Natural killer cell (primary cell): ENCODE results near the gene CDC45. TPM values are rescaled to one million over a fixed set of nuclear protein-coding genes. Genes with fewer than 3 reads are reported as not detected.

Experiments
- ATAC-seq, 3 donors: fragments of 150-1000 bp in 2 of 3; fragments of 200-7000 bp in 1 of 3; cut with Tn5 transposase; 1 replicate in 1 of 3; 2 replicates in 2 of 3; pipeline ENCODE4 v1.10.0; 2021; ENCODE audit warnings: mild to moderate bottlenecking in 2 of 3, moderate library complexity in 2 of 3
- DNase-seq, 2 donors: peaks; one replicate each; pipeline versions ENCODE4 v3.0.0 to v3.0.0-alpha.2; 2013 to 2021; ENCODE audit warnings: mixed read lengths in 1 of 2
- H3K27ac ChIP-seq: one replicate; pipeline ENCODE4 v1.5.1; 2013; ENCODE audit warnings: mild to moderate bottlenecking, low read length
- H3K27me3 ChIP-seq: one replicate; pipeline ENCODE4 v1.6.1; 2013; ENCODE audit warnings: low read length; ENCODE audit not compliant: control insufficient read depth, insufficient read depth
- H3K36me3 ChIP-seq: one replicate; pipeline ENCODE4 v1.6.1; 2013; ENCODE audit warnings: low read length; ENCODE audit not compliant: control insufficient read depth, insufficient read depth
- H3K4me1 ChIP-seq: one replicate; pipeline ENCODE4 v1.6.1; 2013; ENCODE audit warnings: low read length; ENCODE audit not compliant: control insufficient read depth, insufficient read depth
- H3K4me3 ChIP-seq: one replicate; pipeline ENCODE4 v1.5.1; 2013; ENCODE audit warnings: low read length
- H3K9me3 ChIP-seq: one replicate; pipeline ENCODE4 v1.6.1; 2013; ENCODE audit warnings: low read length; ENCODE audit not compliant: control insufficient read depth, insufficient read depth
- H3K27ac Mint-ChIP-seq, 2 donors: one replicate each; pipeline ENCODE4 v1.8.0; 2022; ENCODE audit warnings: mild to moderate bottlenecking in 2 of 2, mixed read lengths in 2 of 2, moderate library complexity in 1 of 2
- H3K27me3 Mint-ChIP-seq, 2 donors: one replicate each; pipeline ENCODE4 v1.8.0; 2022; ENCODE audit warnings: low read depth in 2 of 2, mixed read lengths in 2 of 2
- H3K36me3 Mint-ChIP-seq: one replicate; pipeline ENCODE4 v1.8.0; 2022; ENCODE audit warnings: mixed read lengths
- H3K4me1 Mint-ChIP-seq, 2 donors: one replicate each; pipeline ENCODE4 v1.8.0; 2022; ENCODE audit warnings: mixed read lengths in 2 of 2
- H3K4me3 Mint-ChIP-seq: one replicate; pipeline ENCODE4 v1.8.0; 2022; ENCODE audit warnings: mild to moderate bottlenecking, moderate library complexity, mixed read lengths
- H3K9me3 Mint-ChIP-seq, 2 donors: one replicate each; pipeline ENCODE4 v1.8.0; 2022; ENCODE audit warnings: mixed read lengths in 2 of 2
- CTCF ChIP-seq: fragments of 200-600 bp; IDR thresholded peaks from one replicate; pipeline ENCODE4 v1.8.0; 2022; ENCODE audit warnings: antibody characterized with exemption
- WGBS: methylation state at CpG from one replicate; pipeline ENCODE4 v1.1.7; 2013; ENCODE audit warnings: missing lambda C conversion rate; ENCODE audit not compliant: insufficient coverage; 5-methylcytosine and 5-hydroxymethylcytosine counted together
- intact Hi-C: fragments of 100-400 bp; cut with micrococcal nuclease; formaldehyde crosslinking; loops from one replicate; pipeline ENCODE4 v1.14.2; 2022
- total RNA-seq, 4 donors: library from RNA; stranded (reverse); fragments of 120-200 nt in 1 of 4; gene quantifications; one replicate each; pipeline versions ENCODE4 v1.2.3 to v1.2.4, GENCODE V29; 2013 to 2022

CDC45 gene
- total RNA-seq, 3 donors from 2014 or later (not counting 1 experiment from before 2014, with no cell fraction given) = 1.6 to 4.8 (median 3.3) TPM

DNA sequence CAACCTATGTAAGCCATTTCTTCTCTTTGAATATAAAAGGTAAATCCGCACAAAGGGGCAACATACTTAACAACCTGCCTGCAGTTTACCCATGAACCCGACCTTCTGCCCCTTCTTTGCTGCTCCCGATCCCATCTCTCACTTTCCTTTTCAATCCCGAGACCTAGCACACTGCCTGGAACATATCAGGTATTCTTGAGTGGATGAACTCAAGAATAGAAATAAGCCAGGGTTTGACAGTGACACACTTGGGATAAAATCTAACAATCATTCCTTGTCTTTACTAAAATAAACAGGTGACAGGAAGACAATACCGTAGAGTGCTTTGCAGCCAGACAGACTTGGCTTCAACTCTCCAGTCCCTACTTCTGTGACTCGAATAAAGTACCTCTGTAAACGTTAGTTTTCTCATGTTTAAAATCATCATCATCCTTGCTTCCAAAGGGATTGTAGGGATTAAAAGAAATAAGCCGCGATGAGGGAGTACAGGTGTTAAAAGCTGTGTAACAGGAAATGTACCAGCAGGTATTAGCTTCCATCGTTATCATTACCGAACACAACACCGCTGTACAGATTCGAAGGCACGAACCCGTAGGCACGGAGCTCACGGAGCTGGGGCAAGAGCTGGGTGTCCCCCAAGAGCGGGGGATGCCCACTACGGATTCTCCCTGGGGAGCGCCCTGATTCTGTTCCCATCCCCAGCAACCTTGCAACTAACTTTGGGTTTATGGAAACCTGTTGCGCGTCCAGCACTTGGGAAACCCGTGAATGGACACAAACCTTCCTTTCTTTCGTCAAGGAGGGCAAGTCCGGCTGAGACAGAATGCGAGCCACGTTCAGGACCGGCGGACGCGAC lies 1.4 kb upstream of the CDC45 start:
- Mint-ChIP-seq H3K27ac (peak overlapping the region; percentile 99), H3K4me3 (peak overlapping the region; percentile 83), H3K36me3 (no peaks in the 10 kb centered on the region), H3K4me1 (peaks cover 28 to 46% of the 10 kb centered on the region in 2 donors), H3K9me3 (no peaks in the 10 kb centered on the region), H3K27me3 (no peaks in the 10 kb centered on the region)
- H3K36me3 ChIP-seq = peaks cover 17% of the 10 kb centered on the region
- H3K4me1 ChIP-seq = peaks cover 15% of the 10 kb centered on the region
- ATAC-seq (no peak), DNase-seq (peak in 1 of 2 donors; percentile 61)
- intact Hi-C loops = loop anchor here (2.0 to 10.0 kb wide), 6 partner anchors 86 to 356 kb away; partner anchors contain the start of genes CLTCL1, DGCR2 and SLC25A1
- no peak for TF ChIP-seq CTCF
- 3% methylated on average over 30 of the region's 31 CpGs for WGBS
- no peaks in the 10 kb centered on the region for H3K9me3 ChIP-seq
- no peaks in the 10 kb centered on the region for H3K27me3 ChIP-seq
- peak overlapping the region; percentile 98 for H3K27ac ChIP-seq
- H3K4me3 ChIP-seq = peak overlapping the region; percentile 59

DNA sequence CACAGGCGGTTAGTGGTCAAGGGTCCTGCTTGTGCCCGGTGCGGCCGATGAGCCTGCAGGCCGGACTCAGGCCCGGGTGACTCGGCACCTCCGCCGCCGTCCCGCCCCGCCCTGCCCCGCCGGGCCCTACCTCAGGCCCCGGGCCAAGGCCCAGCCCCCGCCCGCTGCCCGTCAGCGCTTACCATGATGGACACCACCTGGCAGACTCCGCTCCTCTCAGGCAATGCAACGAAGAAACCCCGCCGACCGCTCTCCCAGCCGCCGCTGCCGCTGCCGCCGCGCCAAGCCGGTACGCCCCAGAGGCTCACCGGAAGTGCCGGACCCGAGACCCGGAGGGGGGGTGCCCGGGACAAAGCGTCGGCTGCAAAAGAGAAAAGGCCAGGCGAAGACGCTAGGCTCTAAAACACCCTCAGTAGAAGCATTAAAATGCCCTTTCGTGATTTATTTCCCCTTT lies 792 bp upstream of the CDC45 start, which contains the start of gene UFD1:
Gene UFD1 (minus strand): TSS at position 293 of the 454 bp plus-strand sequence. CDS start 108 bp downstream, at position 185.
- peak; percentile 51 to 66 (median 62) for ATAC-seq
- intact Hi-C loops = loop anchor here (1.0 to 10.0 kb wide), 9 partner anchors 47 to 357 kb away; partner anchors contain the start of genes CLTCL1, DGCR2, ESS2 and MRPL40

GRCh38 chr22:19480173-19480568 lies 451 bp downstream of the CDC45 start:
- intact Hi-C loops = no loop called here
- 2% methylated on average over 15 of the region's 15 CpGs for WGBS

More for the DNA sequence above, 792 bp upstream of the CDC45 start, which contains the start of gene UFD1:
- peak within 1 kb of the TSS; percentile 98 for H3K27ac ChIP-seq
- Mint-ChIP-seq H3K27me3 (no peaks in the 10 kb centered on the region), H3K4me3 (peak within 1 kb of the TSS; percentile 98), H3K9me3 (no peaks in the 10 kb centered on the region), H3K27ac (peak within 1 kb of the TSS; percentile 99), H3K36me3 (no peaks in the 10 kb centered on the region), H3K4me1 (peaks cover 28 to 44% of the 10 kb centered on the region in 2 donors)
- H3K4me1 ChIP-seq = peaks cover 15% of the 10 kb centered on the region
- H3K36me3 ChIP-seq = peaks cover 10% of the 10 kb centered on the region
- no peaks in the 10 kb centered on the region for H3K27me3 ChIP-seq
- under 1% methylated on average over 40 of the region's 42 CpGs for WGBS
- DNase-seq = peak; percentile 77 to 86
- no peak for TF ChIP-seq CTCF
- no peaks in the 10 kb centered on the region for H3K9me3 ChIP-seq
- peak within 1 kb of the TSS; percentile 59 for H3K4me3 ChIP-seq

More at GRCh38 chr22:19480173-19480568, 451 bp downstream of the CDC45 start:
- Mint-ChIP-seq H3K9me3 (no peaks in the 10 kb centered on the region), H3K27ac (peak overlapping the region; percentile 99), H3K27me3 (no peaks in the 10 kb centered on the region), H3K4me3 (peak overlapping the region; percentile 98), H3K4me1 (peaks cover 27 to 40% of the 10 kb centered on the region in 2 donors), H3K36me3 (no peaks in the 10 kb centered on the region)
- Histone ChIP-seq H3K27ac (no peak overlapping the region), H3K4me3 (peak overlapping the region; percentile 59), H3K27me3 (no peaks in the 10 kb centered on the region), H3K36me3 (peaks cover 2% of the 10 kb centered on the region), H3K9me3 (no peaks in the 10 kb centered on the region), H3K4me1 (peaks cover 15% of the 10 kb centered on the region)
- no peak for DNase-seq
- ATAC-seq = no peak
- TF ChIP-seq CTCF = no peak
